CD4-positive, CD25-positive, alpha-beta regulatory T cell (primary cell): ENCODE measurements around the gene SLC22A7. TPM values are rescaled to one million over a fixed set of nuclear protein-coding genes. Genes with fewer than 3 reads are reported as not detected.

ENCODE experiments used
- ATAC-seq, 2 donors: fragments of 150-1000 bp; cut with Tn5 transposase; one replicate each; pipeline ENCODE4 v1.10.0; 2021; ENCODE audit warnings: low read depth in 2 of 2, moderate number of reproducible peaks in 2 of 2, moderate library complexity in 1 of 2
- DNase-seq, 3 donors: peaks; one replicate each; pipeline versions ENCODE4 v3.0.0 to v3.0.0-alpha.2; 2012 to 2022; ENCODE audit warnings: mixed read lengths in 1 of 3
- H3K27ac ChIP-seq: one replicate; pipeline ENCODE4 v1.7.0; 2013; ENCODE audit warnings: mild to moderate bottlenecking, low read length; ENCODE audit not compliant: insufficient read depth, poor library complexity, severe bottlenecking
- H3K27me3 ChIP-seq: one replicate; pipeline ENCODE4 v1.7.0; 2013; ENCODE audit warnings: low read length; ENCODE audit not compliant: control insufficient read depth, insufficient read depth
- H3K36me3 ChIP-seq: one replicate; pipeline ENCODE4 v1.7.0; 2013; ENCODE audit warnings: mild to moderate bottlenecking, low read length, moderate library complexity; ENCODE audit not compliant: control insufficient read depth, insufficient read depth
- H3K4me1 ChIP-seq: 2 replicates; pipeline ENCODE4 v1.7.0; 2013; ENCODE audit warnings: mild to moderate bottlenecking, low read length; ENCODE audit not compliant: insufficient read depth, control insufficient read depth, poor library complexity, severe bottlenecking
- H3K4me3 ChIP-seq: one replicate; pipeline ENCODE4 v1.7.0; 2013; ENCODE audit warnings: low read depth, mild to moderate bottlenecking, low read length, moderate library complexity
- H3K9me3 ChIP-seq, 2 experiments: 1 replicate in 1 of 2; 2 replicates in 1 of 2; pipeline ENCODE4 v1.7.0; 2013; ENCODE audit warnings: low read length in 2 of 2, mild to moderate bottlenecking in 1 of 2, moderate library complexity in 1 of 2; ENCODE audit not compliant: control insufficient read depth in 2 of 2
- H3K27ac Mint-ChIP-seq, 3 donors: one replicate each; pipeline ENCODE4 v1.8.0; 2020 to 2022; ENCODE audit warnings: mild to moderate bottlenecking in 3 of 3, mixed read lengths in 3 of 3, moderate library complexity in 2 of 3
- H3K27me3 Mint-ChIP-seq: one replicate; pipeline ENCODE4 v1.8.0; 2022; ENCODE audit warnings: mild to moderate bottlenecking, mixed read lengths
- H3K36me3 Mint-ChIP-seq: one replicate; pipeline ENCODE4 v1.8.0; 2020; ENCODE audit warnings: mixed read lengths
- H3K4me1 Mint-ChIP-seq, 4 donors: one replicate each; pipeline ENCODE4 v1.8.0; 2020 to 2022; ENCODE audit warnings: mixed read lengths in 4 of 4, mild to moderate bottlenecking in 1 of 4
- H3K4me3 Mint-ChIP-seq, 4 donors: one replicate each; pipeline ENCODE4 v1.8.0; 2020 to 2022; ENCODE audit warnings: mild to moderate bottlenecking in 4 of 4, mixed read lengths in 4 of 4, moderate library complexity in 3 of 4
- H3K9me3 Mint-ChIP-seq, 7 donors: one replicate each; pipeline ENCODE4 v1.8.0; 2020 to 2022; ENCODE audit warnings: mixed read lengths in 7 of 7, mild to moderate bottlenecking in 3 of 7, moderate library complexity in 2 of 7
- polyA plus RNA-seq, 4 donors: library from polyadenylated mRNA; unstranded; fragments of 300-500 nt; fragmentation: Illumina TruSeq; gene quantifications; one replicate each; pipeline ENCODE4 v1.2.3, GENCODE V29; 2021
- total RNA-seq: library from RNA; stranded (reverse); gene quantifications from one replicate; pipeline ENCODE4 v1.2.3, GENCODE V29; 2022

Gene SLC22A7
- total and polyA plus RNA-seq, 5 donors from 2014 or later: not detected

- Histone ChIP-seq H3K27ac (no peak overlapping the region), H3K27me3 (no peaks in the 10 kb centered on the region), H3K4me3 (no peak overlapping the region), H3K9me3 (no peaks in the 10 kb centered on the region), H3K36me3 (no peaks in the 10 kb centered on the region), H3K4me1 (no peaks in the 10 kb centered on the region)
- Mint-ChIP-seq H3K36me3 (no peaks in the 10 kb centered on the region), H3K4me1 (peaks cover 0 to 3% (median under 1%) of the 10 kb centered on the region in 4 donors), H3K4me3 (no peak overlapping the region), H3K27me3 (peaks cover 51% of the 10 kb centered on the region), H3K9me3 (no peaks in the 10 kb centered on the region), H3K27ac (no peak overlapping the region)
- DNase-seq (no peak), ATAC-seq (no peak)
Measured at GRCh38 chr6:43282636-43283513, 15.2 kb upstream of the SLC22A7 start.

GRCh38 chr6:43283514-43283901 is 14.6 kb upstream of the SLC22A7 start:
- Histone ChIP-seq H3K27ac (no peak overlapping the region), H3K4me3 (no peak overlapping the region), H3K36me3 (no peaks in the 10 kb centered on the region), H3K9me3 (no peaks in the 10 kb centered on the region), H3K4me1 (no peaks in the 10 kb centered on the region), H3K27me3 (no peaks in the 10 kb centered on the region)
- Mint-ChIP-seq H3K4me1 (peaks cover 0 to 3% (median under 1%) of the 10 kb centered on the region in 4 donors), H3K27ac (no peak overlapping the region), H3K36me3 (no peaks in the 10 kb centered on the region), H3K9me3 (no peaks in the 10 kb centered on the region), H3K27me3 (peaks cover 48% of the 10 kb centered on the region), H3K4me3 (no peak overlapping the region)
- DNase-seq (no peak), ATAC-seq (no peak)

GRCh38 chr6:43283905-43284304 is 14.2 kb upstream of the SLC22A7 start:
- peaks cover 45% of the 10 kb centered on the region for H3K27me3 Mint-ChIP-seq
- no peak overlapping the region for H3K27ac Mint-ChIP-seq
- no peak for DNase-seq
- H3K9me3 Mint-ChIP-seq: no peaks in the 10 kb centered on the region
- no peak overlapping the region for H3K27ac ChIP-seq
- ATAC-seq: no peak
- no peaks in the 10 kb centered on the region for H3K36me3 Mint-ChIP-seq
- no peaks in the 10 kb centered on the region for H3K36me3 ChIP-seq
- no peaks in the 10 kb centered on the region for H3K27me3 ChIP-seq
- H3K4me1 ChIP-seq: no peaks in the 10 kb centered on the region
- no peak overlapping the region for H3K4me3 Mint-ChIP-seq
- no peak overlapping the region for H3K4me3 ChIP-seq
- H3K9me3 ChIP-seq: no peaks in the 10 kb centered on the region
- peaks cover 0 to 3% (median under 1%) of the 10 kb centered on the region in 4 donors for H3K4me1 Mint-ChIP-seq

- no peaks in the 10 kb centered on the region for H3K36me3 Mint-ChIP-seq
Measured at GRCh38 chr6:43284991-43285781, 12.9 kb upstream of the SLC22A7 start.

GRCh38 chr6:43285832-43286231 is 12.2 kb upstream of the SLC22A7 start:
- Histone ChIP-seq H3K4me1 (no peaks in the 10 kb centered on the region), H3K27me3 (no peaks in the 10 kb centered on the region), H3K9me3 (no peaks in the 10 kb centered on the region), H3K4me3 (no peak overlapping the region), H3K36me3 (no peaks in the 10 kb centered on the region), H3K27ac (no peak overlapping the region)
- Mint-ChIP-seq H3K36me3 (no peaks in the 10 kb centered on the region), H3K27me3 (peaks cover 32% of the 10 kb centered on the region), H3K4me3 (no peak overlapping the region), H3K9me3 (no peaks in the 10 kb centered on the region), H3K27ac (no peak overlapping the region), H3K4me1 (peaks cover 0 to 3% (median under 1%) of the 10 kb centered on the region in 4 donors)
- ATAC-seq: no peak
- DNase-seq: no peak

More at GRCh38 chr6:43284991-43285781, 12.9 kb upstream of the SLC22A7 start:
- no peaks in the 10 kb centered on the region for H3K27me3 ChIP-seq
- Mint-ChIP-seq H3K4me1 (peaks cover 0 to 3% (median under 1%) of the 10 kb centered on the region in 4 donors), H3K27ac (no peak overlapping the region), H3K27me3 (peaks cover 38% of the 10 kb centered on the region), H3K9me3 (no peaks in the 10 kb centered on the region), H3K4me3 (no peak overlapping the region)
- H3K27ac ChIP-seq: no peak overlapping the region
- no peak overlapping the region for H3K4me3 ChIP-seq
- no peak for ATAC-seq
- no peaks in the 10 kb centered on the region for H3K9me3 ChIP-seq
- DNase-seq: no peak
- no peaks in the 10 kb centered on the region for H3K36me3 ChIP-seq
- no peaks in the 10 kb centered on the region for H3K4me1 ChIP-seq

GRCh38 chr6:43286456-43286979 is 11.5 kb upstream of the SLC22A7 start:
- no peaks in the 10 kb centered on the region for H3K36me3 ChIP-seq
- Mint-ChIP-seq H3K4me1 (peaks cover 0 to 3% (median under 1%) of the 10 kb centered on the region in 4 donors), H3K9me3 (no peaks in the 10 kb centered on the region), H3K27ac (no peak overlapping the region), H3K27me3 (peaks cover 30% of the 10 kb centered on the region), H3K4me3 (no peak overlapping the region), H3K36me3 (no peaks in the 10 kb centered on the region)
- no peak overlapping the region for H3K4me3 ChIP-seq
- H3K27me3 ChIP-seq: no peaks in the 10 kb centered on the region
- DNase-seq (no peak), ATAC-seq (no peak)
- no peaks in the 10 kb centered on the region for H3K9me3 ChIP-seq
- H3K27ac ChIP-seq: no peak overlapping the region
- H3K4me1 ChIP-seq: no peaks in the 10 kb centered on the region

- peaks cover 0 to 3% (median under 1%) of the 10 kb centered on the region in 4 donors for H3K4me1 Mint-ChIP-seq
- DNase-seq: no peak
- no peaks in the 10 kb centered on the region for H3K9me3 ChIP-seq
Measured at GRCh38 chr6:43286980-43287716, 10.9 kb upstream of the SLC22A7 start.

More at GRCh38 chr6:43286980-43287716, 10.9 kb upstream of the SLC22A7 start:
- no peak for ATAC-seq
- peaks cover 25% of the 10 kb centered on the region for H3K27me3 Mint-ChIP-seq
- Histone ChIP-seq H3K36me3 (no peaks in the 10 kb centered on the region), H3K27me3 (no peaks in the 10 kb centered on the region), H3K4me3 (no peak overlapping the region), H3K4me1 (no peaks in the 10 kb centered on the region), H3K27ac (no peak overlapping the region)
- H3K9me3 Mint-ChIP-seq: no peaks in the 10 kb centered on the region
- H3K27ac Mint-ChIP-seq: no peak overlapping the region
- H3K4me3 Mint-ChIP-seq: no peak overlapping the region
- H3K36me3 Mint-ChIP-seq: no peaks in the 10 kb centered on the region
